Spinal cord (tissue), 10 donors: ENCODE data around the gene LMF1. TPM values are rescaled to one million over a fixed set of nuclear protein-coding genes. Genes with fewer than 3 reads are reported as not detected.
"Not testable (repeated sequence)": the region's sequence is repeated elsewhere in the genome, so short reads cannot be mapped to it uniquely, and the experiment has no call there.

Source experiments
- DNase-seq, 6 donors: peaks; one replicate each; pipeline versions ENCODE4 v3.0.0 to v3.0.0-alpha.2; 2013 to 2015; ENCODE audit warnings: low spot score in 6 of 6, low read depth in 4 of 6
- H3K27ac ChIP-seq: one replicate; pipeline ENCODE4 v1.5.1; 2013; ENCODE audit warnings: low read depth, low read length, control low read depth
- H3K27me3 ChIP-seq: one replicate; pipeline ENCODE4 v1.6.1; 2013; ENCODE audit warnings: low read length; ENCODE audit not compliant: control insufficient read depth, insufficient read depth
- H3K36me3 ChIP-seq: one replicate; pipeline ENCODE4 v1.6.1; 2013; ENCODE audit warnings: low read length; ENCODE audit not compliant: control insufficient read depth, insufficient read depth
- H3K4me1 ChIP-seq: one replicate; pipeline ENCODE4 v1.6.1; 2013; ENCODE audit warnings: low read length; ENCODE audit not compliant: control insufficient read depth, insufficient read depth
- H3K4me3 ChIP-seq: one replicate; pipeline ENCODE4 v1.5.1; 2013; ENCODE audit warnings: low read depth, low read length, control low read depth
- H3K9me3 ChIP-seq: one replicate; pipeline ENCODE4 v1.6.1; 2013; ENCODE audit warnings: low read length; ENCODE audit not compliant: control insufficient read depth, insufficient read depth
- WGBS: methylation state at CpG from one replicate; pipeline ENCODE4 v1.1.5; 2013; ENCODE audit warnings: missing lambda C conversion rate; ENCODE audit not compliant: insufficient coverage; 5-methylcytosine and 5-hydroxymethylcytosine counted together
- polyA plus RNA-seq, 2 donors: library from polyadenylated mRNA; unstranded; fragments of 120-200 nt; gene quantifications; one replicate each; pipeline ENCODE4 v1.2.1, GENCODE V29; 2013; ENCODE audit not compliant: insufficient read length in 2 of 2
- total RNA-seq, 2 donors: library from RNA; depleted of rRNA in 1 of 2; stranded (reverse); fragments of 120-200 nt in 1 of 2; fragments of >200 nt in 1 of 2; gene quantifications; one replicate each; pipeline versions ENCODE4 v1.2.3 to v1.2.4, GENCODE V29; 2013 to 2014
- donor health status: healthy.

Gene LMF1
- total and polyA plus RNA-seq, 4 donors = 15.1 to 37.5 (median 23.0) TPM

DNA sequence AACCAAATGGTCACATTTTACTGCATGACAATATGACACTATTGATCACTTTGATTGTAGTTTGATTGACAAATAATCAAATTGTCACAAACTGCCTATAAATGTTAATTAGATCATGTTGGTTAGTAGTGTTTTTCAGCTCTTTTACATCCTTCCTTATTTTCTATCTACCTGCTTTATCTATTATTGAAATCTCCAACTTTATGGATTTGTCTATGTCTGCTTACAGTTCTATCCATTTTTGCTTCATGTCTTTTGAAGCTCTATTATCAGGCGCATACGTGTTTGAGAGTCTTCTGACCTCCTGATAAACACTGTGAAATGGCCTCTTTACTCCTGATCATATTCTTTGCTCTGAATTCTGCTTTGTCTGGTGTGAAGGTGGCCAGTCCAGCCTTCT is 87.0 kb downstream of the LMF1 start:
- Histone ChIP-seq H3K4me3 (no peak overlapping the region), H3K4me1 (peaks cover 25% of the 10 kb centered on the region), H3K9me3 (peaks cover 2% of the 10 kb centered on the region), H3K27me3 (no peaks in the 10 kb centered on the region), H3K27ac (no peak overlapping the region), H3K36me3 (peaks cover 60% of the 10 kb centered on the region)
- DNase-seq = no peak
- no CpG with 5 or more reads among the region's 2 CpGs for WGBS

DNA sequence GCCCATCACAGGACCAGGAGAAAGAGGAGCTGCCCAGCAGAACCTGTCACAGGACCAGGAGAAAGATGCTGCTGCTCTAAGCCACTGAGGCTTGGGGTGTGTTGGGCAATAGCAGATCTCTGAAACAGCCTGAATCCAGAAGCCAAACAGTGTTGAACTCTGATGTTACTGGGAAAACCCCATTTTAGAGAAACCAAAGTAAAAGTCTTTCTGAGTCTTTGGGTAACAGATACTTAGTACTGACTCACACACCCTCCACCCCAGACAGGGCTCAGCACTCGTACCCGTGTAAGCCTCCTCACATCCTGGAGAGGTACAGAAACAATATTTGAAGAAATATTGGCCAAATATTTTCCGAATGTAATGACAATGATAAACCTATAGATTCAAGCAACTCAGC is 87.4 kb downstream of the LMF1 start:
- H3K4me3 ChIP-seq = no peak overlapping the region
- H3K9me3 ChIP-seq = peaks cover 2% of the 10 kb centered on the region
- H3K4me1 ChIP-seq = peaks cover 20% of the 10 kb centered on the region
- H3K27me3 ChIP-seq = no peaks in the 10 kb centered on the region
- no CpG with 5 or more reads among the region's 3 CpGs for WGBS
- no peak overlapping the region for H3K27ac ChIP-seq
- no peak for DNase-seq
- peaks cover 58% of the 10 kb centered on the region for H3K36me3 ChIP-seq

DNA sequence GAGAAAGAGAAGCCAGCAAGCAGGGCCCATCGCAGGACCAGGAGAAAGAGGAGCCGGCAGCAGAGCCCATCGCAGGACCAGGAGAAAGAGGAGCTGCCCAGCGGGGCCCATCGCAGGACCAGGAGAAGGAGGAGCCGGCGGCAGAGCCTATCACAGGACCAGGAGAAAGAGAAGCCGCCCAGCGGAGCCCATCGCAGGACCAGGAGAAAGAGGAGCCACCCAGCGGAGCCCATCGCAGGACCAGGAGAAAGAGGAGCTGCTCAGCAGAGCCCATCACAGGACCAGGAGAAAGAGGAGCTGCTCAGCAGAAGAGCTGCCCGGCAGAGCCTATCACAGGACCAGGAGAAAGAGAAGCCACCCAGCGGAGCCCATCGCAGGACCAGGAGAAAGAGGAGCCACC is 88.1 kb downstream of the LMF1 start:
- not testable (repeated sequence) for DNase-seq, H3K27ac ChIP-seq, H3K9me3 ChIP-seq, H3K4me3 ChIP-seq, H3K27me3 ChIP-seq
- 96% methylated on average over 15 of the region's 15 CpGs for WGBS
- Histone ChIP-seq H3K36me3 (peaks cover 58% of the 10 kb centered on the region), H3K4me1 (peaks cover 14% of the 10 kb centered on the region)

DNA sequence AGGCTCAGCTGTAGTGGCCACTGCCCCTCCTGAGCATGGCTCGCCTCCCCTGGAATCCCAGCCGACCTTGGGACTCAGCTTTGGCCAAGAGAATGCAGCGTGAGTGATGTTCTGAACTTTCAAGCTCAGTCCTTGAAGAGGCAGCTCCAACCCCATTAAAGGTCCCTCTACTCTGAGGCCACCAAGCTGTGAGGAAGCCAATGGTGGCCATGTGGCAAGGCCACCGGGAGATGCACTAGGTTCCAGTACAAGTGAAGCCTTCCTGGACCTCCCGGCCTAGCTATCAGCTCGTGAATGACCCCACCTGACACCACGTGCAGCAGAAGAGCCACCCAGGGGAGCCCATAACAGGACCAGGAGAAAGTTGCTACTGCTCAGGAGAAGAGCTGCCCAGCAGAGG is 88.5 kb downstream of the LMF1 start:
- H3K27me3 ChIP-seq = no peaks in the 10 kb centered on the region
- H3K4me3 ChIP-seq = no peak overlapping the region
- 95% methylated on average over 7 of the region's 7 CpGs for WGBS
- DNase-seq = no peak
- no peak overlapping the region for H3K27ac ChIP-seq
- peaks cover 2% of the 10 kb centered on the region for H3K9me3 ChIP-seq
- peaks cover 58% of the 10 kb centered on the region for H3K36me3 ChIP-seq
- H3K4me1 ChIP-seq = peaks cover 10% of the 10 kb centered on the region

DNA sequence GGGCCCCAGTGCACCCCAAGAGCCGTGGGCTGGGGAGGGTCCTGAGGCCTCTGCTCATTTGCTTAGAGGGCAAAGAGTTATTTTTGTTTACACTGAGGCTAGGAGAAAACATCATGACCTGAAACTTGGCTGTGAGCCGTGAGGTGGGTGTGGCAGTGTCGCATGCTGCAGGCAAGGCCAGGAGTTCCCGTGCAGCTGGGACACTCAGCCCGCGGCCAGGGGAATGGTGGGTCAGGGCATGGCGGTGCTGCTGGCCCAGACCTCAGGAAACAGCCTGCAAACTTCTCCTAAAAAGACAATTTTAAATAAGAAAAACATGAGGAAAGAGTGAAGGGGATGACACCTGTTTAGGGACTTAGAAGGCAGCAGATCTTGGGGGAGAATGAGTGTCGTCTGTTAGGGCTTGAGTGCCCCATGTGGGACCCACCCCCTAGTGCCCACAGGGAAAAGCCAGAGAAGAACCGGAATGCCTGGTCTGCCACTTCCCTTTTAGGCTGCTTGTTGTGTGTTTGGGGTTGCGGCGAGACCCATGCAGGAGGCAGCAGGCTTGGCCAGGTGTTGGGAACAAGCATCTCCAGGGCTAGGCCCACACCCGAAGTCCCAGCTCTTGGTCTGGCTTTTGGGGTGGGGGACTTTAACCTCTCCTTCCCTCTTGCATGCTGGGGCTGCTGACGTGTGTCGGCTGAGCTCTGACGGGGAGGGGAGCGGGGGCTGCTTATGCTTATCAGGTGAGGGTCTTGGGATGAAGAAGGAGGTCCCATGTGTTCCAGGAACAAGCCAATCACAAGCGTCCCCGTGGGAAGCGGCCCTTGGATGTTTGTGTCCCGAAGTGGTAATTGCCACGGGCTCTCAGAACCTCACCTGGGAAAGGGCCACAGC is 89.3 kb downstream of the LMF1 start:
- H3K4me3 ChIP-seq = no peak overlapping the region
- H3K36me3 ChIP-seq = peaks cover 57% of the 10 kb centered on the region
- 92% methylated on average over 13 of the region's 21 CpGs for WGBS
- H3K9me3 ChIP-seq = peaks cover 2% of the 10 kb centered on the region
- peaks cover 7% of the 10 kb centered on the region for H3K4me1 ChIP-seq
- no peaks in the 10 kb centered on the region for H3K27me3 ChIP-seq
- DNase-seq = no peak
- no peak overlapping the region for H3K27ac ChIP-seq

DNA sequence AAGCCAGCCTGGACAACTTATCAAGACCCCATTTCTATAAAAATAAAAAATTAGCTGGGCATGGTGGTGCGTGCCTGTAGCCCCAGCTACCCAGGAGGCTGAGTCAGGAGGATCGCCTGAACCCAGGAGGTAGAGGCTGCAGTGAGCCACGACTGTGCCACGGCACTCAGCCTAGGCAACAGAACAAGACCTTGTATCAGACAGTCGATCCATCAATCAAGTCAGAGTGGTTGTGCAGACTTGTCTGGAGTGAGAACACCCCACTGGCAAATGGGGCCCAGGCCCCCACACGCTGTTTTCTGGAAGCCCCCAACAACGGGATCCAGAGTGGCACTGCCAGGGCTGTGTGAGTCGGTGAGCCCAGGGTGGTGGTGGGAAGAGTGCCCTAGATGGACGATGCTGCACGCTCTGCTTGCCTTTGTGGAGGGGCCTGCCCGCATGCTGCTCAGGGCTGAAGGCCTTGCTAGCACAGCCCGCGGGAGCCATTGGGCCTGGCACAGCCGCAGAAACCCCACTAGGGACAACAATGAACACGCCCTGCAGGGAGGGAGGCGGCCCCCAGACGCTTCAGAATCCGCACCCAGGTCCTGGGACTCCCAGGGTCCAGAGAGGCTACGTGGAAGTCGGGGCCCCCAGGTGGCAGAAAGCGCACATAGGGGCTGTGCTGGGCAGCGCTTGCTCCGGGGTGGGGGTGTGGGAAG is 90.2 kb downstream of the LMF1 start:
- H3K27ac ChIP-seq = no peak overlapping the region
- H3K4me3 ChIP-seq = no peak overlapping the region
- peaks cover 9% of the 10 kb centered on the region for H3K4me1 ChIP-seq
- peaks cover 2% of the 10 kb centered on the region for H3K9me3 ChIP-seq
- DNase-seq = no peak
- WGBS = 93% methylated on average over 23 of the region's 23 CpGs
- H3K36me3 ChIP-seq = peaks cover 61% of the 10 kb centered on the region
- no peaks in the 10 kb centered on the region for H3K27me3 ChIP-seq

DNA sequence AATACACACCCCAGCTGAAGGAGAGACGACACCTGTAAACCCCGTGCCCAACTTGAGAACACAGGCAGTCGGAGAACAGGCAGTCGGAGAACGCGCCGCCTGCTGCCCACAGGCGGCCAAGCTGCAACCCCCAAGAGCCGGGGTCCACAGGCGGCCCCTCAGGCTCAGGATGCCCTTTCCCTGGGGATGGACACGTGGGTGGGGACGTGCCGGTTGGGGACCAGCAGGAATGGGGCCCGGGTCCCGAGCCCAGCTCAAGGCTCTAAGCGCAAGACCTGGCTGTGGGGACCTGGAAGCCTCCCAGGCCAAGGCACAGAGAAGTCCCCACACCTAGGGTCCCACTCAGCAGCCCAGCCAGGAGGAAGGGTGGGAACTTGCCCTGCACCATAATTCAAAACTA is 90.8 kb downstream of the LMF1 start:
- Histone ChIP-seq H3K36me3 (peaks cover 68% of the 10 kb centered on the region), H3K27me3 (no peaks in the 10 kb centered on the region), H3K4me1 (peaks cover 9% of the 10 kb centered on the region), H3K27ac (no peak overlapping the region), H3K9me3 (peaks cover 2% of the 10 kb centered on the region), H3K4me3 (no peak overlapping the region)
- 97% methylated on average over 16 of the region's 16 CpGs for WGBS
- DNase-seq = no peak

DNA sequence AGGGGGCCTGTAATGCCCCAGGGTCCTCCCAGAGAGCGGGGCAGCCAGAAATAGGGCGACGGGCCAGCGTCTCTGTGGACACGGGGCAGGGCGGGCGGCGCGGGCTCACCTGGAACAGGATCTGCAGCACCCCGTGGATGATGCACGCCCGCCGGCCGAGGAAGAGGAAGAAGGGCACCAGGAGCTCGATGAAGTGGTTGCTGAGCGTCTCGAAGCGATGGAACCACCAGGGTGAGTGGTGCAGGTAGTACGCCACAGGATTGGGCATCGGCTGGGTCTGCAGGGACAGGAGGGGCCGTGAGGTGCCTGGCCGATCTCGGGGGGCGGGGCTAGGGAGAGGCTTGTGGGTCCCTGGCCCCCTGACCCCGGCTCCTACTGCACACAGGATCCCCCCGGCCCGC is 91.3 kb downstream of the LMF1 start:
- Histone ChIP-seq H3K27me3 (no peaks in the 10 kb centered on the region), H3K36me3 (peaks cover 73% of the 10 kb centered on the region), H3K27ac (no peak overlapping the region), H3K9me3 (peaks cover 2% of the 10 kb centered on the region), H3K4me1 (peaks cover 9% of the 10 kb centered on the region), H3K4me3 (no peak overlapping the region)
- 92% methylated on average over 27 of the region's 27 CpGs for WGBS
- DNase-seq = no peak

DNA sequence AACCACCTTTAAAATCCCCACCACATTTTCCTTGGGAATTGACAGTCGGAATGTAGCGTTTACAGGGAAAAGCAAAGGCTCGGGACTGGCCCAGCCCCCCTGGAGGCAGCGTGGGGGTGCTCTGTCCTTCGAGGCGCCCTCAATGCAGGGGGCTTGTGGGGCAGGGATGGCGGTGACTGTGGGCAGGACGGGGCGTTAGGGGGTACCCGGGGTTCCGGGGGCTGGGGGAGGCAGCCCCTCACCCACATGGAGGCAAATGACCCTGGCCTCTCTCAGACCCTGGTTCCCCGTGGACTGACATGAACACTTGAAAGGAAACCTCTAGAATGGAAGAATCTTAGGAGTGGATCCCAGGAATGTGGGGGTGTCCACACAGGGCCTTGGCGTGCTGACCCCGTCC is 91.9 kb downstream of the LMF1 start:
- Histone ChIP-seq H3K27me3 (no peaks in the 10 kb centered on the region), H3K9me3 (peaks cover 1% of the 10 kb centered on the region), H3K36me3 (peaks cover 79% of the 10 kb centered on the region), H3K27ac (no peak overlapping the region), H3K4me1 (peaks cover 9% of the 10 kb centered on the region), H3K4me3 (no peak overlapping the region)
- no peak for DNase-seq
- 96% methylated on average over 3 of the region's 14 CpGs for WGBS
